Memory B cell (primary cell): Measurements from ENCODE around the gene STX11.
A peak's percentile ranks its signal among the peaks of the same experiment; 100 is the strongest.
"Not testable (repeated sequence)": the region's sequence is repeated elsewhere in the genome, so short reads cannot be mapped to it uniquely, and the experiment has no call there.

Experiments
- ATAC-seq: fragments of 150-1000 bp; cut with Tn5 transposase; 2 replicates; pipeline ENCODE4 v1.10.0; 2021; ENCODE audit warnings: low read depth, mild to moderate bottlenecking, moderate library complexity
- DNase-seq, 2 donors: peaks; one replicate each; pipeline ENCODE4 v3.0.0; 2022; ENCODE audit warnings: low spot score in 2 of 2
- H3K27ac Mint-ChIP-seq: one replicate; pipeline ENCODE4 v1.8.0; 2022; ENCODE audit warnings: mild to moderate bottlenecking, moderate library complexity, mixed read lengths
- H3K27me3 Mint-ChIP-seq: one replicate; pipeline ENCODE4 v1.8.0; 2022; ENCODE audit warnings: mixed read lengths
- H3K36me3 Mint-ChIP-seq: one replicate; pipeline ENCODE4 v1.8.0; 2022; ENCODE audit warnings: mild to moderate bottlenecking, mixed read lengths
- H3K4me1 Mint-ChIP-seq: one replicate; pipeline ENCODE4 v1.8.0; 2022; ENCODE audit warnings: mixed read lengths
- H3K4me3 Mint-ChIP-seq: one replicate; pipeline ENCODE4 v1.8.0; 2022; ENCODE audit warnings: mild to moderate bottlenecking, moderate library complexity, mixed read lengths
- H3K9me3 Mint-ChIP-seq: one replicate; pipeline ENCODE4 v1.8.0; 2022; ENCODE audit warnings: mixed read lengths

The STX11 gene

DNA sequence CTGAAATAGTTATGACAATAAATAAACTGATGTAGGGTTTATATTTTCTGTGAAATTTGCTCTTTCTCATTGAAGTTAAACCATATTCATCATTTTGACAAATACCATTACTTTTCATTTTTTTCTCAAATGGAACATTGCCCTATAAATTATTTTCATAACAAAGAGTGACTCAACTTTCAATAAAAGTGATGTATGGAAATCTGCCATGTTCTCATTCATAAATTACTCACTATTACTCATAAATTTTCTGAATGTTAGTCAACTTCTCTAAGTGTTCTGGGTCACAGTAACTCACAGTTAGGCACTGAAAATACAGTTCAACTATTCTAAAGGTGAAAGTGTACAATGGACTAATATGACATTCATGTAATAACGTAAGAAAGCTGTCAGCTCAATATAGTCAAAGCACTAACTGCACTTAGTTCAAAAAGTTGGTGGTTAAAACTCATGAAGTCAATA, 19.0 kb upstream of the STX11 start:
- ATAC-seq, result no peak
- H3K9me3 Mint-ChIP-seq, result no peaks in the 10 kb centered on the region
- H3K27ac Mint-ChIP-seq, result no peak overlapping the region
- peaks cover 10% of the 10 kb centered on the region for H3K4me1 Mint-ChIP-seq
- H3K27me3 Mint-ChIP-seq, result peaks cover 15% of the 10 kb centered on the region
- H3K4me3 Mint-ChIP-seq, result no peak overlapping the region
- no peaks in the 10 kb centered on the region for H3K36me3 Mint-ChIP-seq
- DNase-seq, result no peak

DNA sequence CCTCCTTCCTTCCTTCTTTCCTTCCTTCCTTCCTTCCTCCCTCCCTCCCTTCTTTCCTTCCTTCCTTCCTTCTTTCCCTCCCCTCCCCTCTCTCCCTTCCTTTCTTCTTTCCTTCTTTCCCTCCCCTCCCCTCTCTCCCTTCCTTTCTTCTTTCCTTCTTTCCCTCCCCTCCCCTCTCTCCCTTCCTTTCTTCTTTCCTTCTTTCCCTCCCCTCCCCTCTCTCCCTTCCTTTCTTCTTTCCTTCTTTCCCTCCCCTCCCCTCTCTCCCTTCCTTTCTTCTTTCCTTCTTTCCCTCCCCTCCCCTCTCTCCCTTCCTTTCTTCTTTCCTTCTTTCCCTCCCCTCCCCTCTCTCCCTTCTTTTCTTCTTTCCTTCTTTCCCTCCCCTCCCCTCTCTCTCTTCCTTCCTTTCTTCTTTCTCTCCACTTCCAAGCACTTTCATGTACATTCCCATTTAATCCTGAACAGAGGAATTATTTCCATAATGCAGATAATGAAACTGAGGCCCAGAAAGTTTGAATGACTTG, 18.1 kb upstream of the STX11 start:
- not testable (repeated sequence) for H3K9me3 Mint-ChIP-seq, DNase-seq, H3K36me3 Mint-ChIP-seq, H3K4me3 Mint-ChIP-seq, ATAC-seq, H3K27ac Mint-ChIP-seq
- Mint-ChIP-seq H3K27me3 (peaks cover 16% of the 10 kb centered on the region), H3K4me1 (peaks cover 11% of the 10 kb centered on the region)

DNA sequence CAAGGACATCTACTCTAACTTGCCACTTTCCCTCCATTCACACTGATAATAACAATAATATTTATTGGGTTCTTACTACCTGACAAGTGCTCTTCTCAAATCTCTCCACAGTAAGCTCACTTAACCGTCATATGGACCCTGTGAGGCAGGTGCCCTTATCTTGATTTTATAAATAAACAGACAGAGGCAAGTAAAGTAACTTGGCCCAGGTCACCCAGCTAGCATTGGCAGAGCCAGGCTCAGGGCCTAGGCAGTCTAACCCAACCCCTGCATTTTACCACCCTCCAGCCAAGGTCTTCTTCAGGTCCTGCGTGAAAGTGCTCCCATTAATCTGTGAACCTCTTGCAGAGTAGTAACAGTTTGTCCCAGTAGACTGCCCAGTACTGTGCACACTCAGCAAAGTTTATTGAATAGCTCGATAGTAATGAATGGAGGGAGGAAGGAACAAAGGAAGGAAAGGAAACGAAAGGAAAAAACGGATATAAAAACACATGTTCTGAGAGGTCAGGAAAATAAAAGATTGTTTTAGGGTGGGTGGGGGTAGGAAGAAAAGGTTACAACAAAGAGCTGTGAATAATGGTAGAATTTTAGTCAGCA, 17.0 kb upstream of the STX11 start:
- Mint-ChIP-seq H3K27me3 (peaks cover 16% of the 10 kb centered on the region), H3K27ac (no peak overlapping the region), H3K4me3 (no peak overlapping the region), H3K4me1 (peaks cover 11% of the 10 kb centered on the region), H3K36me3 (no peaks in the 10 kb centered on the region), H3K9me3 (no peaks in the 10 kb centered on the region)
- DNase-seq (no peak), ATAC-seq (no peak)

DNA sequence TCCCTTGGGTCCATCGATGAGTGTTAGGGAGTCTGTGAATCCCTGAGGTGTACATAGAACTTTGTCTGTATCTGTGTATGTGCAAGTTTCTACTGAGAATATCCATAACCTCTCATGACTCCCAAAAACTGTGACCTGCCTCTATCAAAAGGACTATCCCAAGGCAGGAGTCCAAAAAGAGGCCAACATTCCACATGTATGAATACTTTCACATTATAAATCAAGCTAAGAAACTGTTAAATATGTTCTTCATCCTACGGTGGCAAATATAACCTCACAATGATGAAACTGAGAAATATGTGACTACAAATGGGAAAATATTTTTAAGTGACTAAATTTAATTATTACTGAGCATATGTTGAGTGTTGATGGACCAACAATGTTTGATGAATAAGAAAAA, 16.1 kb upstream of the STX11 start:
- no peaks in the 10 kb centered on the region for H3K9me3 Mint-ChIP-seq

DNA sequence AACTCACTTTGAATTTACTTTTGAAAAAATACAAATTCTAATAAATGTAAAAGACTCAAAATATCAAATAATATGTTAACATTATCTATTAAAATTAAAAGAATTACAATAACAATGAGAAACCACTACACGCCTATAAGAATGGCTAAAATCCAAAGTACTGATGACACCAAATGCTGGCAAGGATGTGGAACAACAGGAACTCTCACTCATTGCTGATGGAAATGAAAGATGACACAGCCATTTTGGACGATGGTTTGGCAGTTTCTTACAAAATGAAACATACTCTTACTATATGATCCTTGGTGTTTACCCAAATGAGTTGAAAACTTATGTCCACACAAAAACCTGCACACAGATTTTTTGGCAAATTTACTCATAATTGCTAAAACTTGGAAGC, 15.6 kb upstream of the STX11 start:
- no peaks in the 10 kb centered on the region for H3K36me3 Mint-ChIP-seq
- no peak for DNase-seq
- no peak for ATAC-seq
- H3K4me1 Mint-ChIP-seq, result peaks cover 11% of the 10 kb centered on the region
- peaks cover 9% of the 10 kb centered on the region for H3K27me3 Mint-ChIP-seq
- no peak overlapping the region for H3K27ac Mint-ChIP-seq
- no peak overlapping the region for H3K4me3 Mint-ChIP-seq
- H3K9me3 Mint-ChIP-seq, result no peaks in the 10 kb centered on the region

More for the DNA sequence above, 16.1 kb upstream of the STX11 start:
- ATAC-seq (no peak), DNase-seq (no peak)
- no peaks in the 10 kb centered on the region for H3K36me3 Mint-ChIP-seq
- H3K4me3 Mint-ChIP-seq, result no peak overlapping the region
- H3K27me3 Mint-ChIP-seq, result peaks cover 12% of the 10 kb centered on the region
- H3K4me1 Mint-ChIP-seq, result peaks cover 11% of the 10 kb centered on the region
- no peak overlapping the region for H3K27ac Mint-ChIP-seq

DNA sequence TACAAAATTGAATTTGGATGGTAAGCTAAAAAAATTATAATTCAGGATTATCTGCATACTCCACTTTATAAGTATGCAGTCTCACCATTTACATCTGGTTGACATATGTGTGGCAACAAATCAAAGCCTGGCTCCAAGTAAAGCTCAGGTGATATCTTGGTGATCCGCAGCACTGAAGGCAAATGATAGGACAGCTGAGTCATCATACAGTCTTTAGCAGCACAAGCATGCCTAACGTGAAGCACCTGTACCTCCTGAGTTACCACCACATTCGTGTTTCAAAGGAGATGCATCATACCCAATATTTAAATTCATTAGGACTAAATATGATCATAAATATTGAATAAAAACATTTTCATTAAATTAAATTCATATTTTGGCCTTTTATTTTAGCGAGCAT, 11.8 kb upstream of the STX11 start:
- H3K27me3 Mint-ChIP-seq, result peaks cover 3% of the 10 kb centered on the region
- no peak overlapping the region for H3K4me3 Mint-ChIP-seq
- H3K4me1 Mint-ChIP-seq, result peaks cover 5% of the 10 kb centered on the region
- H3K36me3 Mint-ChIP-seq, result no peaks in the 10 kb centered on the region
- H3K9me3 Mint-ChIP-seq, result no peaks in the 10 kb centered on the region
- H3K27ac Mint-ChIP-seq, result no peak overlapping the region
- DNase-seq (no peak), ATAC-seq (no peak)

DNA sequence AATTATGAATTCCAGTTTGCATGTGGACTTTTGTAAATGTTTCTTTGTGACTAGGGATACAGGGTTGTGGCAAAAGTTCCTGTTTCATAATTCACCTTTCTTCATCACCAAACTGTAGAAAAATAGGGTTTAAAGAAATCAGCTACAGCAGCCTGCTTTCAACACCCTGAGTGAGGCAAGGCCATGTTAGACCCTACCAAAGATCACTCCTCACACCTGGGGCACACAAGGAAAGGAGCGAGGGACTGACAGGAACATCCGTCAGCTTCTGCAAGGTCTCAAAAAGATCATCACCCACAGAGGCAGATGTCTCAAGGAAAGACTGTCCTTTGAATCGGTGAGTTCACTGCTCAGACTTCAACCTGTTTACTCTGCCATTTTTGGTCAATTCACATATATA, 10.5 kb upstream of the STX11 start:
- no peak for DNase-seq
- Mint-ChIP-seq H3K27me3 (peaks cover 3% of the 10 kb centered on the region), H3K4me3 (no peak overlapping the region), H3K27ac (no peak overlapping the region), H3K9me3 (no peaks in the 10 kb centered on the region), H3K4me1 (peaks cover 5% of the 10 kb centered on the region), H3K36me3 (no peaks in the 10 kb centered on the region)
- ATAC-seq, result no peak

DNA sequence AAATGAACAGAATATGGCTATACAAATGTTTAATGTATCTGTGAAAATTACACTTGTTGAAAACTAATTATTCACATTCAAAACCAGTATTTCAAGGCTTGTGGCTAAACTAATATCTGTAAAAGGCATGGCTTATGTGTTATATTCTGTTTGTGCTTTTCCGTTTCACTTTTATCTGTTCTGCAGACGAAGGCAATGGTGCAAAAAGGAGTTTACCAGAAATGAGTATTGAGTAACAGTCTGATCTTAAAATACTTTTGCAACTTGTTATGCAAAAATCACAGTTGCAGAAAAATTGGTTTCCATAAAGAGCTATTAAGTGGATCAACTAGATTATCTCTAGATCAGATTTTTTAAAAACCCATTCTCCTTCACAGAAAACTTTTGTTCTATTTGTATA, 9.4 kb upstream of the STX11 start:
- Mint-ChIP-seq H3K36me3 (no peaks in the 10 kb centered on the region), H3K4me1 (peaks cover 5% of the 10 kb centered on the region), H3K27ac (no peak overlapping the region), H3K27me3 (peaks cover 3% of the 10 kb centered on the region), H3K4me3 (no peak overlapping the region), H3K9me3 (no peaks in the 10 kb centered on the region)
- DNase-seq (no peak), ATAC-seq (no peak)

DNA sequence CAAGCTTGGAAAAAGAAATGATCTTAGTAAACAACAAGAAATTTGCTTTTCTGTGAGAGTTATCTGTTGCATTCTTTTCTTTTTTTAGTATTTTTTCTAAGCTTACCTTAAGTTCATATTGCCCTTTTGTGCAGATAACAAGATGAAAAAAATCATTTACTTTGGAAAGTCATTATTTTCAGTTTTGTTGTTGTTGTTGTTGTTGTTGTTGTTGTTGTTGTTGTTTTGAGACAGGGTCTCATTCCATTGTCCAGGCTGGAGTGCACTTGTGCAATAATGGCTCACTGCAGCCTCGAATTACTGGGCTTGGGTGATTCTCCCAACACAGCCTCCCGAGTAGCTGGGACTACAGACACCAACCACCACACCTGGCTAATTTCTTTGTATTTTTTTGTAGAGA, 8.8 kb upstream of the STX11 start:
- Mint-ChIP-seq H3K4me3 (no peak overlapping the region), H3K36me3 (no peaks in the 10 kb centered on the region), H3K9me3 (no peaks in the 10 kb centered on the region), H3K27ac (no peak overlapping the region), H3K4me1 (peaks cover 3% of the 10 kb centered on the region), H3K27me3 (peaks cover 2% of the 10 kb centered on the region)
- ATAC-seq, result no peak
- DNase-seq, result no peak

DNA sequence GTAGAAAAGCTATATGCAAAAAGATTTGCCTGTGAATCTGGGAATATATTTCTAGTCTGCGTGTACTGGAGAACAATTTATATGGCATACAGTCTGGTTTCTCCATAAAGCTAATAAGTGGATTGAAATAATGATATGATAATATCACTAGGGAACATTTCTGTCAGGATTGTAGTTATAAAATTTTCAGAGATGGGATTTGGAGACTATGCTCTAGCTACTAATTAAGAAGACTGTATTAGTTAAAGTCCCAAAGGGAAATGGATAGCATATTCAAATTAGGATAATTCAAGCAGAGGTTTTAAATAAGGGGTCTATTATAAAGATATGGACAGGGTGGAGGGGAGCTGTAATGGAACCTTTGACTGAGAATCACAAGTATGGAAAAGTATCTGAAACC, 7.2 kb upstream of the STX11 start:
- DNase-seq, result no peak
- no peaks in the 10 kb centered on the region for H3K9me3 Mint-ChIP-seq
- ATAC-seq, result no peak
- peaks cover 2% of the 10 kb centered on the region for H3K27me3 Mint-ChIP-seq
- peaks cover 6% of the 10 kb centered on the region for H3K4me1 Mint-ChIP-seq
- H3K27ac Mint-ChIP-seq, result no peak overlapping the region
- no peak overlapping the region for H3K4me3 Mint-ChIP-seq
- H3K36me3 Mint-ChIP-seq, result no peaks in the 10 kb centered on the region

DNA sequence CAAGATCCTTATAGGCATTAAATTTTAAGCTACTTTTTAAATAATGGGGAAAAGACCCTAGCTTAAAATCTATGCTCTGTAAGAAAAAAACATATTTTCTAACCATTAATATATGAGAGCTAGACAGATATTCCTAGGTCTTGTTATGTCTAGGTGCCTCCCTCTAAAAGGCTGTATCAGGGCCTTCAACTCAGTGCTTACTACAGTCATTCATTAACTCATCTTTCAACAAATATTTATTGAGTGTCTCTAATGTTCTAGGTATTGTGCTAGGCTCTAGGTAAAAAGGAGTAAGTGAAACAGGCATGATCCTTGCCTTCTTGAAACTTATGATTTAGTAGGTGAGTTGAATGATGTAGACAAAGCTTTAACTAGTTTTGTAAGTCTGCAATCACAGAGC, 6.4 kb upstream of the STX11 start:
- H3K4me1 Mint-ChIP-seq, result peaks cover 6% of the 10 kb centered on the region

DNA sequence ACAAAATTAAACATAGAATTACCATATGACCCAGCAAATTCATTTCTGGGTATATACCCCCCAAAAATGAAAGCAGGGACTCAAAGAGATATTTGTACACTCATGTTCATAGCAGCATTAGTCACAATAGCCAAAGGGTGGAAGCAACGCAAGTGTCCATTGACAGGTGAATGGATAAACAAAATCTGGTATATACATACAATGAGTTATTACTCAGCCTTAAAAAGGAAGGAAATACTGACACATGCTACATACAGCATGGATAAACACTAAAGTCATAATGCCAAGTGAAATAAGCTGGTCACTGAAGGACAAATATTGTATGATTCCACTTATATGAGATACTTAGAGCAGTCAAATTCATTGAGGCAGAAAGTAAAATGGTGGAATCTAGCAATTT, 5.3 kb upstream of the STX11 start:
- Mint-ChIP-seq H3K4me3 (no peak overlapping the region), H3K27ac (no peak overlapping the region), H3K27me3 (peaks cover 2% of the 10 kb centered on the region), H3K9me3 (no peaks in the 10 kb centered on the region), H3K36me3 (no peaks in the 10 kb centered on the region), H3K4me1 (peaks cover 10% of the 10 kb centered on the region)
- no peak for ATAC-seq
- DNase-seq, result no peak

More for the DNA sequence above, 6.4 kb upstream of the STX11 start:
- H3K27me3 Mint-ChIP-seq, result peaks cover 2% of the 10 kb centered on the region
- H3K36me3 Mint-ChIP-seq, result no peaks in the 10 kb centered on the region
- DNase-seq (no peak), ATAC-seq (no peak)
- H3K9me3 Mint-ChIP-seq, result no peaks in the 10 kb centered on the region
- no peak overlapping the region for H3K4me3 Mint-ChIP-seq
- no peak overlapping the region for H3K27ac Mint-ChIP-seq

DNA sequence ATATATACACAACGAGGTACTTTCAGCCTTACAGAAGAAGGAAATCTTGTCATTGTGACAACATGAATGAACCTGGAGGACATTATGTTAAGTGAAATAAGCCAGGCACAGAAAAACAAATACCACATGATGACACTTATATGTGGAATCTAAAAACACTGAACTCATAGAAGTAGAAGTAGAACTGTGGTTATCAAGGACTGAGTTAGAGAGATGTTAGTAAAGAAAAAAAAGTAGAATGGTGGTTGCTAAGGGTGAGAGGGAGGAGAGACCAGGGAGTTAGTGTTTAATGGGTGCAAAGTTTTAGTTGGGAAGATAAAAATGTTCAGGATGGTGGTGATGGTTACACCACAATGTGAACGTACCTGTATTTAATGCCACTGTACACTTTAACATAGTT, 4.8 kb upstream of the STX11 start:
- no peak for DNase-seq
- no peak for ATAC-seq
- H3K36me3 Mint-ChIP-seq, result no peaks in the 10 kb centered on the region
- no peak overlapping the region for H3K27ac Mint-ChIP-seq
- H3K27me3 Mint-ChIP-seq, result peaks cover under 1% of the 10 kb centered on the region
- H3K9me3 Mint-ChIP-seq, result no peaks in the 10 kb centered on the region
- H3K4me1 Mint-ChIP-seq, result peaks cover 8% of the 10 kb centered on the region
- H3K4me3 Mint-ChIP-seq, result no peak overlapping the region

DNA sequence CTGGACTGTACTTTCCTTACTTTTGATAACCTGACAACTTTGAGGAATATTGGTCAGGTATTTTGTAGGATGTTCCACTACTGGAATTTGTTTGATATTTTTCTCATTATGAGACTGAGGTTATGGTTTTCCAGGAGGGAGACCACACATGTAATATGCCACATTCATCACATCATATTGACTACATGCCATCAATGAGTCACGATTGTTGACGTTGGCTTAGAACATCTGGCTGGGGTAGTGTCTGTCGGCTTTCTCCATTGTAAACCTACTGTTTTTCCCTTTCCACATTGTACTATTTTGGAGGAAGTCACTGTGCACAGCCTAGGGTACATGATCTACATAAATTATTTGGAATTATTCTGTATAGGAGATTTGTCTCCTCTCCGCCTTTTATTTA, 1.4 kb upstream of the STX11 start:
- ATAC-seq (no peak), DNase-seq (no peak)

DNA sequence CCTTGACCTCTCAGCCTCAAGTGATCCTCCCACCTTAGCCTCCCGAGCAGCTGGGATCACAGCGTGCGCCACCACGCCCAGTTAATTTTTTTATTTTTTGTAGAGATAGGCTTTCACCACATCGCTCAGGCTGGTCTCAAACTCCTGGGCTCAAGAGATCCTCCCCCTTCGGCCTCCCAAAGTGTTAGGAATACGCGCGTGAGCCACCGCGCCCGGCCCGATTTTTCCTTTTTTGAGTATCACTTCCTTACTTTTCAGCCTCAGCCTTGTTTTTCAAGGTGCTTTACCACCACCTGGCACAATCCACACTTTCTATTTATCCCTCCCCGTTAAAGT, 791 bp upstream of the STX11 start:
- H3K4me3 Mint-ChIP-seq, result peak overlapping the region; percentile 92
- H3K4me1 Mint-ChIP-seq, result peaks cover 17% of the 10 kb centered on the region
- ATAC-seq (no peak), DNase-seq (no peak)
- H3K27me3 Mint-ChIP-seq, result no peaks in the 10 kb centered on the region
- no peaks in the 10 kb centered on the region for H3K9me3 Mint-ChIP-seq
- peak overlapping the region; percentile 85 for H3K27ac Mint-ChIP-seq
- H3K36me3 Mint-ChIP-seq, result no peaks in the 10 kb centered on the region

More for the DNA sequence above, 1.4 kb upstream of the STX11 start:
- H3K27ac Mint-ChIP-seq, result no peak overlapping the region
- H3K27me3 Mint-ChIP-seq, result no peaks in the 10 kb centered on the region
- H3K36me3 Mint-ChIP-seq, result no peaks in the 10 kb centered on the region
- peaks cover 17% of the 10 kb centered on the region for H3K4me1 Mint-ChIP-seq
- H3K9me3 Mint-ChIP-seq, result no peaks in the 10 kb centered on the region
- no peak overlapping the region for H3K4me3 Mint-ChIP-seq
